ENCODE measurements around the gene RTL5. TPM values are rescaled to one million over a fixed set of nuclear protein-coding genes. Genes with fewer than 3 reads are reported as not detected.

Gene RTL5
- total and polyA plus RNA-seq, 7 donors, result 0.46 to 7.5 (median 2.7) TPM

DNA sequence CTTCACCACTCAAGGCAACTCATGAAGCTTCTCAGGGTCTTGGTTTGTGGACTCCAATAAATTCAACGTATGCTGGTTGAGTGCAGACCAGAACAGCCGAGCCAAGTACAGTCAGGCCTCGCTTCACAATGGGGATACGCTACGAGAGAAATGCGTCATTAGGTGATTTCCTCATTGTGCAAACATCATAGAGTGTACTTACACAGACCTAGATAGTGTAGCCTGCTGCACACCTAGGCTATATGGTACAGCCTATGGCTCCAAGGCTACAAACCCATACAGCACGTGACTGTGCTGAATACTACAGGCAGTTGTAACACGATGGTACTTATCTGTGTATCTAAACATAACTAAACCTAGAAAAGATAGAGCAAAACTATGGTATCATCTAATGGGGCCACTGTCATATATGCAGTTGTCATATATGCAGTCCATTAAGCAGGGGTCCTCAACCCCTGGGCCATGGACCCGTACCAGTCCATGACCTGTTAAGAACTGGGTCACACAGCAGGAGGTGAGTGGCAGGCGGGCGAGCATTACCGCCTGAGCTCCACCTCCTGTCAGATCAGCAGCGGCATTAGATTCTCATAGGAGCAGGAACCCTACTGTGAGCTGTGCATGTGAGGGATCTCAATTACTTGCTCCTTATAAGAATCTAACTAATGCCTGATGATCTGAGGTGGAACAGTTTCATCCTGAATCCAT, 31.5 kb downstream of the RTL5 start:
- intact Hi-C loops (cut with DNase I), result no loop called here
- no peak overlapping the region for H3K27ac ChIP-seq
- no peak overlapping the region for H3K4me3 ChIP-seq
- no peak for DNase-seq
- no peaks in the 10 kb centered on the region for H3K9me3 ChIP-seq
- TF ChIP-seq POLR2A (IDR thresholded peaks at IDR 0.05), result no peak
- TF ChIP-seq, protein P1, sequence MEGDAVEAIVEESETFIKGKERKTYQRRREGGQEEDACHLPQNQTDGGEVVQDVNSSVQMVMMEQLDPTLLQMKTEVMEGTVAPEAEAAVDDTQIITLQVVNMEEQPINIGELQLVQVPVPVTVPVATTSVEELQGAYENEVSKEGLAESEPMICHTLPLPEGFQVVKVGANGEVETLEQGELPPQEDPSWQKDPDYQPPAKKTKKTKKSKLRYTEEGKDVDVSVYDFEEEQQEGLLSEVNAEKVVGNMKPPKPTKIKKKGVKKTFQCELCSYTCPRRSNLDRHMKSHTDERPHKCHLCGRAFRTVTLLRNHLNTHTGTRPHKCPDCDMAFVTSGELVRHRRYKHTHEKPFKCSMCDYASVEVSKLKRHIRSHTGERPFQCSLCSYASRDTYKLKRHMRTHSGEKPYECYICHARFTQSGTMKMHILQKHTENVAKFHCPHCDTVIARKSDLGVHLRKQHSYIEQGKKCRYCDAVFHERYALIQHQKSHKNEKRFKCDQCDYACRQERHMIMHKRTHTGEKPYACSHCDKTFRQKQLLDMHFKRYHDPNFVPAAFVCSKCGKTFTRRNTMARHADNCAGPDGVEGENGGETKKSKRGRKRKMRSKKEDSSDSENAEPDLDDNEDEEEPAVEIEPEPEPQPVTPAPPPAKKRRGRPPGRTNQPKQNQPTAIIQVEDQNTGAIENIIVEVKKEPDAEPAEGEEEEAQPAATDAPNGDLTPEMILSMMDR (IDR thresholded peaks at IDR 0.05), result no peak
- TF ChIP-seq EP300 (IDR thresholded peaks at IDR 0.05), result no peak
- TF ChIP-seq POLR2AphosphoS5 (IDR thresholded peaks at IDR 0.05), result no peak
- H3K27me3 ChIP-seq, result no peaks in the 10 kb centered on the region
- no peaks in the 10 kb centered on the region for H3K36me3 ChIP-seq
- WGBS, 2 donors, result 77 to 80% methylated on average over 13 of the region's 13 CpGs
- H3K4me1 ChIP-seq, result peaks cover 0 to 11% (median 0%) of the 10 kb centered on the region in 4 donors

DNA sequence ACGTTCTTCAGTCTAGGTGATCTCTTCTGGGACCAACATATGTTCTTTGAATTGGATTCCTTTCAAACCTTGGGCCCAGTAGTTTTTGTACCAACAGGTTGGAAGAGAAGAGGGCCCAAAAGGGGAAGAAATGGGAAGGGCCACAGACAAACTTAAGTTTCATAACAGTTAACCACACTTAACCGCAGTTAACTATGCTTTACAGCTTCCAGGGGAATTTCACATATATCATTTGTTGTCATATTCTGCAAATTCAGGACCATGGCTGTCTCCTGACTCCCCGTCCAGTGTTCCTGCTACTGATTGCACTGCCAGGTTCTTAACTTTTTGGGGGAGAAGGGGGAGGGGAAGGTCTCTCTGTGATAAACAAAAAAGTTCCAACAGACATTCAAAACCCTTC, 34.6 kb downstream of the RTL5 start:
- intact Hi-C loops (cut with DNase I), result no loop called here
- H3K27ac ChIP-seq, result no peak overlapping the region
- H3K36me3 ChIP-seq, result no peaks in the 10 kb centered on the region
- no peak for DNase-seq
- TF ChIP-seq, protein P1 (IDR thresholded peaks at IDR 0.05), result no peak
- no peak overlapping the region for H3K4me3 ChIP-seq
- whole genome bisulfite sequencing, 2 donors, result 60 to 81% methylated on average over 3 of the region's 3 CpGs
- peaks cover 0 to 12% (median 0%) of the 10 kb centered on the region in 4 donors for H3K4me1 ChIP-seq
- H3K27me3 ChIP-seq, result no peaks in the 10 kb centered on the region
- H3K9me3 ChIP-seq, result no peaks in the 10 kb centered on the region

DNA sequence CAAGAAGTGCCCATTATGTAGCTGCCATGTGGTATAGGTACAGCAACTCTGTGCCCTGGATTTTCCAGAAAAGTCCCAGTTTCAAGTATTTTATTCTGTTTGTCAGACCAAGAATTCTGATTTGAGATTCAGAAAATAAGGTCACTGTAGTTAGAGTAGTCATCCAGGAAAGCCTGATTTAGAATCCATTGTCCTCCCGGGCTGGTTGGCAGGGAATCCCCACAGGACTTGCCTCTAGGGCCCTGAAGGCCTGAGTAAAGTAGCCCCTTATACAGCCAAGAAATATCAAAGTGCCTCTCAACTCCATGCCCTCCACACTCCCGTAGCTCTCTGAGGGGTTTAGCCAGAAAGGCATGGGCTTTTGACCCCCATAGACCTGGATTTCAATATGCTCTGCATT, 36.3 kb downstream of the RTL5 start:
- Histone ChIP-seq H3K27ac (no peak overlapping the region), H3K4me1 (peaks cover 0 to 4% (median 0%) of the 10 kb centered on the region in 4 donors), H3K4me3 (no peak overlapping the region), H3K36me3 (no peaks in the 10 kb centered on the region), H3K9me3 (no peaks in the 10 kb centered on the region), H3K27me3 (no peaks in the 10 kb centered on the region)
- 71 to 75% methylated on average over 2 of the region's 2 CpGs for WGBS, 2 donors
- intact Hi-C loops (cut with DNase I), result no loop called here
- TF ChIP-seq POLR2AphosphoS5 (IDR thresholded peaks at IDR 0.05) (no peak), EP300 (IDR thresholded peaks at IDR 0.05) (no peak), POLR2A (IDR thresholded peaks at IDR 0.05) (no peak)
- TF ChIP-seq, protein P1 (IDR thresholded peaks at IDR 0.05), result no peak
- no peak for DNase-seq

DNA sequence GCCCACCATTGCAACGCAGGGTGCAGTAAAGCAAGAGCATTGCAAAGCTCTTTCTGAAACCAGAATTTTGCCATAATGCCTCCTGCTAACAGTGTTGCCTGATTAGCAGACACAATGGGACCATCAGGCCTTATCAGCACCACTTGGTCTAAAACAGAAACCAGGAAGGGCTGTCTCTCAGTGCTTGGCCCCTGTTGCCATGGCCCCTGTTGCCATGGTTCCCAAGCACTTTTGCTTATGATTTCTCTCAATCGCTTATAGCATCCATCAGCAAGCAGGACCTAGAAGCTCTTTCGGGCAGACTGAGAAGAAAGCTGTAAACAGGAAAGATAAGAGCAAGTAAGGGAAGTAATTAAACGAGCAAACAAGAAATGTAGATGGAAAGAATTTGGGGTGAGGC, 36.8 kb downstream of the RTL5 start:
- intact Hi-C loops (cut with DNase I), result no loop called here
- TF ChIP-seq POLR2A (IDR thresholded peaks at IDR 0.05), result no peak
- no peak for TF ChIP-seq POLR2AphosphoS5 (IDR thresholded peaks at IDR 0.05)
- TF ChIP-seq, protein P1 (IDR thresholded peaks at IDR 0.05), result no peak
- TF ChIP-seq EP300 (IDR thresholded peaks at IDR 0.05), result no peak
- peaks cover 0 to 4% (median 0%) of the 10 kb centered on the region in 4 donors for H3K4me1 ChIP-seq
- H3K36me3 ChIP-seq, result no peaks in the 10 kb centered on the region
- H3K27ac ChIP-seq, result no peak overlapping the region
- WGBS, 2 donors, result 25 to 32% methylated on average over 4 of the region's 4 CpGs
- no peak for DNase-seq
- H3K27me3 ChIP-seq, result no peaks in the 10 kb centered on the region
- H3K4me3 ChIP-seq, result no peak overlapping the region
- H3K9me3 ChIP-seq, result no peaks in the 10 kb centered on the region

DNA sequence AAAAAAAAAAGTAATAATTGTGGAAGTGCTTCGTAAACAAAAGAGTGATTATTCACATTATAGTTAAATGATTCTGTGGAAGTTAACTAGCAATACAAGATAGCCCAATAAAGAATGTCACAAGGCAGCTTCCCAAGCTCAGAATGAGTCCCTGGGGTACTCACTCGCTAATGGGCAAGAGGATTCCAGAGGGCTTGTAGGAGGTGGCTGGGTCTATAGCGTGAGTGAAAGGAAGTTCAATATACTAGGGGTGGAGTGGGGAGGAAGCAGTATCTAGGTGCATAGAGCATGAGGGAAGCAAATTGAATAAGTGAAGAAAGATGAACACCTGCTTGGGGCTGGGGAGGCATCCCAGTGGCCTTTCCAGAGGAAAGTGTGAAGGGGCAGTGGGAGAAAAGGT, 42.5 kb downstream of the RTL5 start:
- H3K4me1 ChIP-seq, result peaks cover 0 to 6% (median 0%) of the 10 kb centered on the region in 4 donors
- WGBS, 2 donors, result 45 to 74% methylated on average over 3 of the region's 3 CpGs
- intact Hi-C loops (cut with DNase I), result no loop called here
- H3K4me3 ChIP-seq, result no peak overlapping the region
- TF ChIP-seq POLR2A (IDR thresholded peaks at IDR 0.05) (no peak), POLR2AphosphoS5 (IDR thresholded peaks at IDR 0.05) (no peak), EP300 (IDR thresholded peaks at IDR 0.05) (no peak)
- TF ChIP-seq, protein P1 (IDR thresholded peaks at IDR 0.05), result no peak
- H3K36me3 ChIP-seq, result no peaks in the 10 kb centered on the region
- H3K27me3 ChIP-seq, result no peaks in the 10 kb centered on the region
- no peaks in the 10 kb centered on the region for H3K9me3 ChIP-seq
- no peak overlapping the region for H3K27ac ChIP-seq
- no peak for DNase-seq

All from sigmoid colon (tissue), 7 donors.